NB4 (cell line): ENCODE data around the gene GRM2.

ENCODE experiments used
- MYC ChIP-seq: IDR thresholded peaks from 2 replicates; pipeline ENCODE4 v1.6.1; 2011; ENCODE audit warnings: low read depth, low read length
- POLR2A ChIP-seq: IDR thresholded peaks from 2 replicates; pipeline ENCODE4 v1.6.1; 2011; ENCODE audit warnings: mild to moderate bottlenecking; ENCODE audit not compliant: insufficient read length; ENCODE audit errors: extremely low read depth
- TF ChIP-seq, protein P1 (sequence below): IDR thresholded peaks from one replicate; pipeline ENCODE4 v1.5.1; 2012; ENCODE audit warnings: low read depth, low read length
- TF ChIP-seq, protein P2 (sequence below): IDR thresholded peaks from 2 replicates; pipeline ENCODE4 v1.6.1; 2011; ENCODE audit warnings: low read depth, low read length

DNA sequence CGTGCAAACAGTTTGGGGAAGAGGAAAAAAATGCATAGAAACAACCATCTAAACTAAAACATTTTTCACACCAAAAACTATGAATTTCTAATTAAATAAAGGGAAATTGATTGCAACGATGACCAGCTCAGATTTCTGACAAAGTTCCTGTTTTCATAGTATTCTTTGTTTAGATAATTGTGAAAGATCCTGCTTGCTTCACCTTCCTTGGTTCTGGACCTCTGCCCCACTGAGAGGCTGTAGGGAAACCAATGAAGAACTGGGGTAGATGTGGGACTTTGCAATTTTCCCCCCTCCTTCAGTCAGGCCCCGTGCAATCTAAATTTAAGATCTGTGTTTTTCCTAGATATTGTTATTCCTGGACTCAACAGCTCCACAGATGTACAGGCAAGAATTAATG, 49.6 kb upstream of the GRM2 start:
- TF ChIP-seq POLR2A = no peak
- TF ChIP-seq, protein P1, sequence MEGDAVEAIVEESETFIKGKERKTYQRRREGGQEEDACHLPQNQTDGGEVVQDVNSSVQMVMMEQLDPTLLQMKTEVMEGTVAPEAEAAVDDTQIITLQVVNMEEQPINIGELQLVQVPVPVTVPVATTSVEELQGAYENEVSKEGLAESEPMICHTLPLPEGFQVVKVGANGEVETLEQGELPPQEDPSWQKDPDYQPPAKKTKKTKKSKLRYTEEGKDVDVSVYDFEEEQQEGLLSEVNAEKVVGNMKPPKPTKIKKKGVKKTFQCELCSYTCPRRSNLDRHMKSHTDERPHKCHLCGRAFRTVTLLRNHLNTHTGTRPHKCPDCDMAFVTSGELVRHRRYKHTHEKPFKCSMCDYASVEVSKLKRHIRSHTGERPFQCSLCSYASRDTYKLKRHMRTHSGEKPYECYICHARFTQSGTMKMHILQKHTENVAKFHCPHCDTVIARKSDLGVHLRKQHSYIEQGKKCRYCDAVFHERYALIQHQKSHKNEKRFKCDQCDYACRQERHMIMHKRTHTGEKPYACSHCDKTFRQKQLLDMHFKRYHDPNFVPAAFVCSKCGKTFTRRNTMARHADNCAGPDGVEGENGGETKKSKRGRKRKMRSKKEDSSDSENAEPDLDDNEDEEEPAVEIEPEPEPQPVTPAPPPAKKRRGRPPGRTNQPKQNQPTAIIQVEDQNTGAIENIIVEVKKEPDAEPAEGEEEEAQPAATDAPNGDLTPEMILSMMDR = no peak
- TF ChIP-seq, protein P2, sequence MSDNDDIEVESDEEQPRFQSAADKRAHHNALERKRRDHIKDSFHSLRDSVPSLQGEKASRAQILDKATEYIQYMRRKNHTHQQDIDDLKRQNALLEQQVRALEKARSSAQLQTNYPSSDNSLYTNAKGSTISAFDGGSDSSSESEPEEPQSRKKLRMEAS = no peak
- no peak for TF ChIP-seq MYC
